Measurements from ENCODE around the gene KANK2.
"Not testable (repeated sequence)": the region's sequence is repeated elsewhere in the genome, so short reads cannot be mapped to it uniquely, and the experiment has no call there.

The KANK2 gene

GRCh38 chr19:11172576-11172975, 24.8 kb downstream of the KANK2 start:
- H3K27ac Mint-ChIP-seq (ENCODE audit: low read depth): no peak overlapping the region

GRCh38 chr19:11171144-11171543, 26.2 kb downstream of the KANK2 start:
- DNase-seq (ENCODE audit: low spot score in 2 of 2) (no peak), ATAC-seq (replicated peaks; ENCODE audit: extremely low read depth, poor library complexity, severe bottlenecking) (no peak)
- Mint-ChIP-seq H3K27ac (ENCODE audit: low read depth) (no peak overlapping the region), H3K27me3 (peaks cover 8% of the 10 kb centered on the region), H3K9me3 (no peaks in the 10 kb centered on the region), H3K4me1 (no peaks in the 10 kb centered on the region), H3K4me3 (no peak overlapping the region), H3K36me3 (ENCODE audit: insufficient read depth) (no peaks in the 10 kb centered on the region)

More at GRCh38 chr19:11172576-11172975, 24.8 kb downstream of the KANK2 start:
- H3K27me3 Mint-ChIP-seq: no peaks in the 10 kb centered on the region
- H3K4me1 Mint-ChIP-seq: no peaks in the 10 kb centered on the region
- H3K36me3 Mint-ChIP-seq (ENCODE audit: insufficient read depth): no peaks in the 10 kb centered on the region
- H3K9me3 Mint-ChIP-seq: no peaks in the 10 kb centered on the region
- H3K4me3 Mint-ChIP-seq: no peak overlapping the region
- no peak for ATAC-seq (replicated peaks; ENCODE audit: extremely low read depth, poor library complexity, severe bottlenecking)
- no peak for DNase-seq (ENCODE audit: low spot score in 2 of 2)

- DNase-seq (ENCODE audit: low spot score in 2 of 2): no peak
- Mint-ChIP-seq H3K27ac (ENCODE audit: low read depth) (no peak overlapping the region), H3K4me1 (no peaks in the 10 kb centered on the region), H3K4me3 (no peak overlapping the region), H3K9me3 (no peaks in the 10 kb centered on the region), H3K36me3 (ENCODE audit: insufficient read depth) (no peaks in the 10 kb centered on the region), H3K27me3 (peaks cover 8% of the 10 kb centered on the region)
- ATAC-seq (replicated peaks; ENCODE audit: extremely low read depth, poor library complexity, severe bottlenecking): no peak
Observed at GRCh38 chr19:11169896-11170678, 27.3 kb downstream of the KANK2 start.

- no peaks in the 10 kb centered on the region for H3K4me1 Mint-ChIP-seq
- no peaks in the 10 kb centered on the region for H3K36me3 Mint-ChIP-seq (ENCODE audit: insufficient read depth)
- ATAC-seq (replicated peaks; ENCODE audit: extremely low read depth, poor library complexity, severe bottlenecking): no peak
- no peak for DNase-seq (ENCODE audit: low spot score in 2 of 2)
- peaks cover 8% of the 10 kb centered on the region for H3K27me3 Mint-ChIP-seq
- H3K27ac Mint-ChIP-seq (ENCODE audit: low read depth): no peak overlapping the region
- no peak overlapping the region for H3K4me3 Mint-ChIP-seq
- H3K9me3 Mint-ChIP-seq: no peaks in the 10 kb centered on the region
Observed at GRCh38 chr19:11168568-11168967, 28.8 kb downstream of the KANK2 start.

GRCh38 chr19:11166281-11167142, 30.8 kb downstream of the KANK2 start:
- Mint-ChIP-seq H3K4me1 (no peaks in the 10 kb centered on the region), H3K36me3 (ENCODE audit: insufficient read depth) (no peaks in the 10 kb centered on the region), H3K27me3 (peaks cover 8% of the 10 kb centered on the region), H3K27ac (ENCODE audit: low read depth) (no peak overlapping the region), H3K9me3 (no peaks in the 10 kb centered on the region), H3K4me3 (no peak overlapping the region)
- no peak for ATAC-seq (replicated peaks; ENCODE audit: extremely low read depth, poor library complexity, severe bottlenecking)
- no peak for DNase-seq (ENCODE audit: low spot score in 2 of 2)

- no peaks in the 10 kb centered on the region for H3K9me3 Mint-ChIP-seq
Observed at GRCh38 chr19:11165486-11166030, 31.8 kb downstream of the KANK2 start.

GRCh38 chr19:11164879-11165406, 32.4 kb downstream of the KANK2 start:
- peaks cover 8% of the 10 kb centered on the region for H3K27me3 Mint-ChIP-seq
- H3K27ac Mint-ChIP-seq (ENCODE audit: low read depth): no peak overlapping the region
- no peaks in the 10 kb centered on the region for H3K4me1 Mint-ChIP-seq
- DNase-seq (ENCODE audit: low spot score in 2 of 2): no peak
- no peaks in the 10 kb centered on the region for H3K36me3 Mint-ChIP-seq (ENCODE audit: insufficient read depth)
- no peak overlapping the region for H3K4me3 Mint-ChIP-seq
- no peak for ATAC-seq (replicated peaks; ENCODE audit: extremely low read depth, poor library complexity, severe bottlenecking)
- H3K9me3 Mint-ChIP-seq: no peaks in the 10 kb centered on the region

More at GRCh38 chr19:11165486-11166030, 31.8 kb downstream of the KANK2 start:
- Mint-ChIP-seq H3K27ac (ENCODE audit: low read depth) (no peak overlapping the region), H3K36me3 (ENCODE audit: insufficient read depth) (no peaks in the 10 kb centered on the region), H3K4me1 (no peaks in the 10 kb centered on the region), H3K4me3 (no peak overlapping the region), H3K27me3 (peaks cover 8% of the 10 kb centered on the region)
- DNase-seq (ENCODE audit: low spot score in 2 of 2): no peak
- no peak for ATAC-seq (replicated peaks; ENCODE audit: extremely low read depth, poor library complexity, severe bottlenecking)

- Mint-ChIP-seq H3K9me3 (no peaks in the 10 kb centered on the region), H3K4me1 (no peaks in the 10 kb centered on the region), H3K27ac (ENCODE audit: low read depth) (no peak overlapping the region), H3K4me3 (no peak overlapping the region), H3K36me3 (ENCODE audit: insufficient read depth) (no peaks in the 10 kb centered on the region), H3K27me3 (peaks cover 8% of the 10 kb centered on the region)
- DNase-seq (ENCODE audit: low spot score in 2 of 2) (no peak), ATAC-seq (replicated peaks; ENCODE audit: extremely low read depth, poor library complexity, severe bottlenecking) (no peak)
Observed at GRCh38 chr19:11164296-11164695, 33.0 kb downstream of the KANK2 start.

GRCh38 chr19:11160440-11160768, 36.9 kb downstream of the KANK2 start:
- not testable (repeated sequence) for H3K36me3 Mint-ChIP-seq (ENCODE audit: insufficient read depth); DNase-seq (ENCODE audit: low spot score in 2 of 2); H3K4me1 Mint-ChIP-seq; H3K4me3 Mint-ChIP-seq; ATAC-seq (replicated peaks; ENCODE audit: extremely low read depth, poor library complexity, severe bottlenecking); H3K9me3 Mint-ChIP-seq; H3K27ac Mint-ChIP-seq (ENCODE audit: low read depth); H3K27me3 Mint-ChIP-seq

GRCh38 chr19:11159598-11160439, 37.5 kb downstream of the KANK2 start:
- Mint-ChIP-seq H3K4me3 (no peak overlapping the region), H3K36me3 (ENCODE audit: insufficient read depth) (peaks cover 4% of the 10 kb centered on the region), H3K4me1 (peaks cover 7% of the 10 kb centered on the region), H3K27ac (ENCODE audit: low read depth) (no peak overlapping the region), H3K9me3 (no peaks in the 10 kb centered on the region), H3K27me3 (no peaks in the 10 kb centered on the region)
- DNase-seq (ENCODE audit: low spot score in 2 of 2): no peak
- ATAC-seq (replicated peaks; ENCODE audit: extremely low read depth, poor library complexity, severe bottlenecking): no peak

GRCh38 chr19:11155373-11156120, 41.8 kb downstream of the KANK2 start, which contains the start of gene SPC24:
Gene SPC24 (minus strand): TSS chr19:11155782. CDS start chr19:11155776, 6 bp downstream.
- Mint-ChIP-seq H3K4me3 (peak within 1 kb of the TSS; percentile 71), H3K27ac (ENCODE audit: low read depth) (peak within 1 kb of the TSS; percentile 79), H3K9me3 (no peaks in the 10 kb centered on the region), H3K27me3 (no peaks in the 10 kb centered on the region), H3K4me1 (peaks cover 14% of the 10 kb centered on the region), H3K36me3 (ENCODE audit: insufficient read depth) (peaks cover 5% of the 10 kb centered on the region)
- ATAC-seq (replicated peaks; ENCODE audit: extremely low read depth, poor library complexity, severe bottlenecking) (peak; percentile 97), DNase-seq (ENCODE audit: low spot score in 2 of 2) (peak; percentile 74 to 89)

Data from central memory CD8-positive, alpha-beta T cell (primary cell).